IPS-NIHi7 (cell line): ENCODE results near the gene SLC24A4.

ENCODE experiments used
- DNase-seq: peaks from one replicate; pipeline ENCODE4 v3.0.0; 2012; ENCODE audit warnings: mixed read lengths; ENCODE audit errors: extremely low spot score

Gene SLC24A4

DNA sequence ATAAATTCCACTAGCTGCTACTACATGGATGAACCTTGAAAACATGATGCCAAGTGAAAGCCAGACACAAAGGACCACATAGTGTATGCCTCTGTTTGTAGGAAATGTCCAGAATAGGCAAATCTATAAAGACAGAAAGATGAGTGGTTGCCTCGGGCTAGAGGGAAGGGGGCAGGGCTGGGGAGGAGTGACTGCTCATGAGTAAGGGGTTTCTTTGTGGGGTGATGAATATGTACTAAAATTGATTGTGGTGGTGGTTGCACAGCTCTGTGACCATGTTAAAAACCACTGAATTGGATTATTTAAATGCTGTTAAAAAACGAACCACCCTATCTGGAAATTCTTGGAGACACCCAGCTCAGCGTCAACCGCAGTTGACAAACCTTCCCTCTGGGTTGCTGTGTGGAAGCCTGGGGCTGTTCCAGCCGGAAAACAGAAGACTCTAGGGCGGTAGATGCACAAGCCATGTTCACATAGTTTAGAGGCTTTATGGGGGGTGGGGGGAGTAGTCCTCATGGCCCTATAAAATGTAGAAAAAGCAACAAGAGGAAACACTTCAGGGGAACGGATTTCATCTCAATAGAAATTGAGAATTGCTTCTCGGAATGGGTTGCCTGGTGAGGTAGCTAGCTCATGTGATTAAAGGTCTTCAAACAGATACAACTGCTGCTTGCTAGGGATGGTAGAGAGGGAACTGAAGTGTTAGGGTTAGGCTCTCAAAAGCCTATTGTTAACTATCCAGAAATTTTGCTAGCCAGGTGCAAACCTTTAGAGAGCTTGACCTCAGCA is 220.0 kb downstream of the SLC24A4 start:
- no peak for DNase-seq

DNA sequence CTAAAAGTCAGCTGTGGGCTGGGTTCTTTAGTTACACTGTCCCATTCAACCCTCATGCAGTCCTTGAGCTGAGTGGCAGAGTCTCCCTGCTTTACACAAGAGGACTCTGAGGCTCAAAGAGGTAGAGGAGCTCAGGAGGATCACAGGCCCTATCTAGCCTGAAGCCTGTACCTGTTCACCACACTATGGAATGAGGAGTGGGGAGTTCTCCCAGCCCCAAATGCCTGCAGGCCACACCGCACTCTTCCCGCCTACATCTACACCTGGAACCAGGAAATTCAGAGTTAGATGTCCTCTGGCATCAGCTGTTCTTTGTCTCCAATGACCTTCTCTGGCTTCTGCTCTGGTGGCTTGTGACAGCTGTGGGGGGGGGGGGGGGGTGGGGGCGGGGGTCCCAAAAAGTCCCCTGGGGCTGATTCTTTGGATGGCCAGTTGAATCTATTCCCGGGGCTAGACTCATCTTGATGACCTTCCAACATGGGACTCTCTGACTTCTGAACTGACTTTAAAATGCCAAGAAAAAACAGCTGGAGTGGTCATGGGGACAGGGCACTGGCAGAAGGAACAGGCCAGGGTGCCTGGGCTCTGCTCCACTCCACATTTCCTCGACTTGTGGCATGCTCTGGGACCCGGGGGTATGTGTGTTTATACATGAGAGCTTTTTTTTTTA is 221.2 kb downstream of the SLC24A4 start:
- no peak for DNase-seq

DNA sequence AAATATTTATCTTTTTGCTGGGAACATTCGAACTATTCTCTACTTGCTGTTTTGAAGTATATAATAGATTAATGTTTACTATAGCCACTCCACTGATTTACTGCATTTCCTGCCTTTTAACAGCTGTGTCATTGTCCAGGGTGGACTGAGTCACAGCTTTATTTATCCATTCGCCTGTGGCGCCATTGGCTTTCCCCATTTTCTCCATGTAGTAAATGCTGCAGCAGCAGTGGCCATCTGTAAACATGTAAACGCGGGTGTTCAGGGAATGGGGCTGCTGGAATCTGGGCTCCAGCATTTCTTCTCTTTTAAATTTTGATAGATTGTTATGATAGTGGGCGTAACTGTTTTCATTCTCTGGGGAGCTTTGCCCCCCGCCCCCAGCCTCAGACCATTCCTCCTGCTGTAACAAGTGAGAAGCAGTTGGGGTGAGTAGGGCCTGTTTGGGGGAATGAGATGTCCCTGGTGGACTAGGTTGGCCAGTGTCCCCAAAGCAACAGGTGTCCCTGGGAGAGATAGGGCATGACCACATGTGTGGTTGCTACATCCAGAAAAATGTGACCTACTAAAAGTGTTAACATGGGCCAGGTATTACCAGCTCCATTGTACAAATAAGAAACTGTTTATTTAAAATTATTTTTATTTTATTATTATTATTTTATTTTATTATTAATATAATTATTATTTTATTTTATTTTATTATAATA is 223.5 kb downstream of the SLC24A4 start:
- DNase-seq = no peak

DNA sequence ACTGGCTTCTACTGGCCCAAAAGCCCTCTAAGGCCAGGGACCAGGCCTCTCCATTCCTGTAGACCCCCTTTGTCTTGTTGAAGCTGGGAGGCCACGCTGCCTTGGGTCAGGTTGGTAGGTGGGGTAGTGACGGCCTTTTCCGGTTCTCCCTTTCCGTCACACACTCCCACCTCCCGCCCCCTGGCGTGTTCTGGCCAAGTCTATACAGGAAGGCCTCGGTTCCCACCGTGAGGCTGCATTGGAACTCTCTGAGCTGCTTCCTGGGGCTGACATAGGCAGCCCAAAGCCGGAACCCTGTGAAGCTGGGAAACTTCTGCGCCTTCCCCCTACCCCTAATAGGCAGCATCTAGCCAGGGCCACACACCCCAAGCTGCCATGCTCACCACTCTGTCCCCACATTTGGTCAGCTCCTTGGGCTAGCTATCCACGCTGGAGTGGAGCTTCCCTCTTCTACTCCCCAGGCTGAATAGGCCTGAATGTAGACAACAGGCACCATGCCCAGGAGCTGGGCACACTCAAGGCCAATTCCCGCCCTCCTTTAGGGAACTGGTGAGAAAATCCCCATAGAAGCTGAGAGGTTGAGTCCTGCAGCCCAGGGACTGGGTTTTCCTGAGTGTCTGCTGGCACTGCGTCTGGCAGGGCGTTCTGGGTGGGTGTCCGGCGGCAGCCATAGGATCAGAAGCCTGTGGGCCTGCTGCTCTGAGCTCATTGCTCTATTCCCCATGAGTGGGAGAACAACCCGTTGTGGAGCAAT is 226.3 kb downstream of the SLC24A4 start:
- no peak for DNase-seq

DNA sequence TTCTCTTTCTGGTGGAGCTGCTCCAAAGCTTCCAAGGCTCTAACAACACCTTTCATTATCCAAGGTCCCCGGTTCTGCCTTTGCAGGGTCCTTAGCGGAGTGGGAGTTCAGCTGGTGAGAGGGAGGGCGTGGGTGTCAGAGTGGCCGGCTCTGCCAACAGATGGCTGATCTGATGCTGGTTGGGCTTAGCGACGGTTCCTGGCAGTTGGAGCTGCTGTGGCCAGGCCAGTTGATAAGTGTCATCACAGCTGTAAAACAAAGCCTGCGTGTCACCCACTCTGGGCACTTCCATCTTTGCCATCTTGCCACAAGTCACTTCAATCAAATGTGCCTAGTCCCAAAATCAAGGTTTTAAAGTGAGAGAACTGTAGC is 226.9 kb downstream of the SLC24A4 start:
- no peak for DNase-seq
